ENCODE results near the gene COQ7. TPM values are rescaled to one million over a fixed set of nuclear protein-coding genes. Genes with fewer than 3 reads are reported as not detected.
A peak's percentile ranks its signal among the peaks of the same experiment; 100 is the strongest.

COQ7 gene
- total RNA-seq, 1 experiment from 2014 or later = 21.2 TPM

DNA sequence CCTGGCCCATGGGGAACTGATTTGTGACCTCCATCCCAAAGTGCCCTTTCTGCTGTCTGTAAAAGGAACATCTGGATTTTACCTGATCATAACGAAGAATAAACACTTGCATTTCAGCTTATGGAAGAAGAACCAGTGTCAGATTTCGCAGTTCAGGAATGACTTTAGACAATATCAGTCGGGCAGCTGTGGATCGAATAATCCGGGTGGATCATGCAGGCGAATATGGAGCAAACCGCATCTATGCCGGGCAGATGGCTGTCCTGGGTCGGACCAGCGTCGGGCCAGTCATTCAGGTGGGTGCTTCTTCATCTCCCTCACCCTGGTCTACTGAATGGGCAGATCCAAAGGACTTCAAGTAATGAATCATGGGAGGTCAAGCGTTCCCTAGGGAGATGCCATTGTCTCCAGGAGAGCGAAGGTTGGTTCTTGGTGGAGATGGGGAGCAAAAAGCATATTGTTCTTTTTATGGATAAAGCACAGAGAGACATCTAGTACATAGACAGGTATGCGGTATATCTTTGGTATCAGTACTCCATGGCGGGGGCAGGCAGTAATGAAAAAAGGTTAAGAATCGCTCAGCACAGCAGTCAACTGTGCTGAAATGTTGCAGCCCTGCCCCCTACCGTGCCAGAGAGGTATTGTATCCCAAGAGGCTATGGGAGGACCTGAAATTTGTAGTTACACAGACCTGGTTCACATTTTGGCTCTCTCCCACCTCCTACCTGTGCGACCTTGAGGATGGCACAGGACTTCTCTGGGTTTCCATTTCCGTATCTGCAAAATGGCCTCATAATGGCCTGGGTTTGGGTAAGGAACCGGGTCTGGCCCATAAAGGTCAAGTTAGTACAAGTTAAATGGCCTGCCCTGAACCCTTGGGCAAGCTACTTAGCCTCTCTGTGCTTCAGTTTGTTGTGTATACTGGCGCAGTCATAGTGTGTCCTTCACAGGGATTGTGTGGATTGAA is 4.7 kb downstream of the COQ7 start:
- no peak overlapping the region for H3K27ac ChIP-seq
- H3K4me3 ChIP-seq = no peak overlapping the region
- H3K9me3 ChIP-seq (replicated peaks) = no peaks in the 10 kb centered on the region
- H3K36me3 ChIP-seq = peaks cover 16% of the 10 kb centered on the region
- no peaks in the 10 kb centered on the region for H3K27me3 ChIP-seq (replicated peaks)
- DNase-seq (ENCODE audit: low read depth in 1 of 2, low spot score in 2 of 2) = peak; percentile 22 to 55
- H3K4me1 ChIP-seq (replicated peaks) = 0 out of 2 replicates have a peak, but pooled peaks cover 4% of the 10 kb centered on the region

DNA sequence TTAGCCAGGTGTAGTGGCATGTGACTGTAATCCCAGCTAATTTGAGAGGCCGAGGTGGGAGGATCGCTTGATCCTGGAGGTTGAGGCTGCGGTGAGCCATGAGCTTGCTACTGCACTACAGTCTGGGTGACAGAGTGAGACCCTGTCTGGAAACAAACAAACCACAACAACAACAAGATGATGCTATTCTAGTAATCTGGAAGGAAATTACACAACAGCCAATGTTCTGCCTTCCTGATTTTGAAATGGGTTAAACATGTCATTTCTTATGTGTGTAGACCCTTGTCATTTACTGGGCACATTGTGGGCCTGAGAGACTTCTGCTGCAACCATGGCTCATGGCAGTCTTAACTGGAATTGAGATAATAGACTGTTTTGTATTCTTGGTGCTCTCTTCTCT is 5.9 kb downstream of the COQ7 start:
- no peaks in the 10 kb centered on the region for H3K27me3 ChIP-seq (replicated peaks)
- H3K4me3 ChIP-seq = no peak overlapping the region
- H3K27ac ChIP-seq = no peak overlapping the region
- H3K36me3 ChIP-seq = peaks cover 10% of the 10 kb centered on the region
- H3K9me3 ChIP-seq (replicated peaks) = no peaks in the 10 kb centered on the region
- 0 out of 2 replicates have a peak, but pooled peaks cover under 1% of the 10 kb centered on the region for H3K4me1 ChIP-seq (replicated peaks)
- no peak for DNase-seq (ENCODE audit: low read depth in 1 of 2, low spot score in 2 of 2)

DNA sequence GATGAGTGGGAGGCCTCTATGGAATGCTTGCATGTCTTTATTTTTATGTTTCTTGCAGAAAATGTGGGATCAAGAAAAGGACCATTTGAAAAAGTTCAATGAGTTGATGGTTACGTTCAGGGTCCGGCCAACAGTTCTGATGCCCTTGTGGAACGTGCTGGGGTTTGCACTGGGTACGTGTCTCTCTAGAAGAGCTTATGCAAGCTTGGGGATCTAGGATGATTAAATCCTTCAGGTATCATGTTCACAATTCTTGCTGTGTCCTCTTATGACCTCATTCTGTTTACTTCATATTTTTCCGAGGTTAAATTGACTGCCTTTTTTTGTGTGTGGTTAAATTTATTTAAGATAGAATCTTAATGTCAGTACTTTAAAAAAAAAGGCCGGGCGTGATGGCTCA is 6.4 kb downstream of the COQ7 start:
- H3K9me3 ChIP-seq (replicated peaks) = no peaks in the 10 kb centered on the region
- no peak for DNase-seq (ENCODE audit: low read depth in 1 of 2, low spot score in 2 of 2)
- no peaks in the 10 kb centered on the region for H3K4me1 ChIP-seq (replicated peaks)
- H3K27ac ChIP-seq = no peak overlapping the region
- H3K27me3 ChIP-seq (replicated peaks) = no peaks in the 10 kb centered on the region
- no peak overlapping the region for H3K4me3 ChIP-seq
- H3K36me3 ChIP-seq = peaks cover 10% of the 10 kb centered on the region

DNA sequence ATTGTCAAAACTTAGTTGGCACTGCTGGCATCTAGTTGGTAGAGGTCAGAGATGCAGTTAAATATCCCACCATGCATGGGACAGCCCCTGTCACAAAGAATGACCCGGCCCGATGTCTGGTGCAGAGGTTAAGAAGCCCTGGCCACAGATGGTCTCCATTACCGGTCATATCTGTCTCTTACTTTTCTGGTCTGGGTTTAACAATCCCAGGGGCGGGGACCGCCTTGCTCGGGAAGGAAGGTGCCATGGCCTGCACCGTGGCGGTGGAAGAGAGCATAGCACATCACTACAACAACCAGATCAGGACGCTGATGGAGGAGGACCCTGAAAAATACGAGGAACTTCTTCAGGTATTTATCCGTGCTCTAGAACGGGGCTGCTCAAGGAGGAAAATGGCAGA is 8.1 kb downstream of the COQ7 start:
- Histone ChIP-seq H3K4me3 (no peak overlapping the region), H3K36me3 (peaks cover 10% of the 10 kb centered on the region), H3K27me3 (replicated peaks) (no peaks in the 10 kb centered on the region), H3K4me1 (replicated peaks) (no peaks in the 10 kb centered on the region), H3K27ac (no peak overlapping the region), H3K9me3 (replicated peaks) (no peaks in the 10 kb centered on the region)
- no peak for DNase-seq (ENCODE audit: low read depth in 1 of 2, low spot score in 2 of 2)

DNA sequence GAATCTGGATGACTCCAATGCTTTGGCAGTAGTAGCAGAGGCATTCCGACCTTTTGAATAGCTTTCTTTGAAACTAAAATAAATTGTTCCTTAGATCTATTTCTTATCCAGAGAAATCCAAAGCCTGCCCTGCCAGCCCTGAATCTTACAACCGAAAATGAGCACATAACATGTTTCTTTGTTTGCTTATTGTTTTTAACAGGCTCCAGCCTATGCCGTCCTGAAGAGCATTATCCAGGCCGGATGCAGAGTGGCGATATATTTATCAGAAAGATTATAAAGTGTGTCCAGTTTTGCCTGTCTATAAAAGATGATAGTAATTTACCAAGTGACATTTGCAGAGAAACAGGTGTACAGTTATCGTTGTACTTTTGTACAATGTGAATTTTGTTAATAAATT is 10.5 kb downstream of the COQ7 start:
- Histone ChIP-seq H3K9me3 (replicated peaks) (no peaks in the 10 kb centered on the region), H3K36me3 (no peaks in the 10 kb centered on the region), H3K4me1 (replicated peaks) (no peaks in the 10 kb centered on the region), H3K27me3 (replicated peaks) (no peaks in the 10 kb centered on the region), H3K27ac (no peak overlapping the region), H3K4me3 (no peak overlapping the region)
- no peak for DNase-seq (ENCODE audit: low read depth in 1 of 2, low spot score in 2 of 2)

DNA sequence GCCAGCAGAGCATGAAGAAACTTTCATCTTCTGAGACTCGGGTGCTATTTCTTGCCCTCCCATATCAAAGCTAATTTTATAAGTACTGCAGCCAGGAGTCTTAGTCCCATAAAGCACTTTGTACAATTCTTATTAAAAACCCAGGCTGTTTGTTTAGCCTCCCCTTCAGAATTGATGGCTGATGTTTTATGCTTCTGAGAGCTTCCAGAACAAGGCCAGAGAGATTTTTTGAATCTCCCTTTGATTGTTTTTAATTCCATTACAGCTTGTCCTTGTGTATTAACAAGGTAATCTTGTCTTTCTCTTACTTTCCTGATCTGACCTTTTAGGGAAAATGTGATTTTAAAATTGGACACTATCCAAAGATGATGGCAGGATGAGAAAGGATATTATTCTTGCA is 16.3 kb downstream of the COQ7 start:
- Histone ChIP-seq H3K36me3 (no peaks in the 10 kb centered on the region), H3K27me3 (replicated peaks) (no peaks in the 10 kb centered on the region)
- no peak for DNase-seq (ENCODE audit: low read depth in 1 of 2, low spot score in 2 of 2)

DNA sequence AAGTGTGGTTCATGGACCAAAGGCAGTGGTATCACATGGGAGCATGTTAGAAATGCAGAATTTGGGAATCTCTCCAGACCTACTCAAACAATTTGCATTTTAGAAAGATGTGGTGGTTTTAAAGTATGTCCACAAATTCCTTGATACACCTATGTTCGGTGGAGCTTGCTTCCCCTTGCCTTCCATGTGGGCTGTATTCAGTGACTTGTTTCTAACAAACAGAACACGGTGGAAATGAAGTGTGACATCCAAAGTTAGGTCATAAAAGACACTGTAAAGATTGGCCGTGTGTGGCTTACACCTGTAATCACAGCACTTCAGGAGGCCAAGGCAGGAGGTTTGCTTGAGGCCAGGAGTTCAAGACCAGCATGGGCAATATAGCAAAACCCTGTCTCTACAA is 16.7 kb downstream of the COQ7 start:
- Histone ChIP-seq H3K4me1 (replicated peaks) (peaks cover 7% of the 10 kb centered on the region; the same call in 1 of the 2 replicates), H3K27me3 (replicated peaks) (no peaks in the 10 kb centered on the region), H3K36me3 (no peaks in the 10 kb centered on the region), H3K27ac (no peak overlapping the region), H3K4me3 (no peak overlapping the region), H3K9me3 (replicated peaks) (no peaks in the 10 kb centered on the region)
- DNase-seq (ENCODE audit: low read depth in 1 of 2, low spot score in 2 of 2) = no peak

More for the DNA sequence above, 16.3 kb downstream of the COQ7 start:
- Histone ChIP-seq H3K9me3 (replicated peaks) (no peaks in the 10 kb centered on the region), H3K4me3 (no peak overlapping the region), H3K27ac (no peak overlapping the region), H3K4me1 (replicated peaks) (peaks cover 7% of the 10 kb centered on the region; the same call in 1 of the 2 replicates)

DNA sequence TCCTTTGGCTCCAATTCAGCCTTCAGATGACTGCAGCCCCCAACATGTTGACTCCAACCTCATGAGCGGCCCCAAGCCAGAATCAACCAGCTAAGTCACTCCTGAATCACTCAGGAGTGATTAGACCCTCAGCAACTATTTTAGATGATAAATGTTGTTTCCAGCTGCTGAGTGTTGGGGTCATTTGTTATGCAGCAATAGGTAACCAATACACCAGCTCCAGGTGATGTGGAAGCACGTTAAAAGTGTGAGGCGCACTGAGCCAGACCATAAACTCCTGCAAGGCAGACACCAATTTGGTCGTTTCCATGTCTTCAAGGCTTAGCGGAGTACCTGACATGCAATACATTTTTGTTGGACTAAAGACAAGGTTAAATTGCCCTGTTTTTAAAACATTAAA is 17.5 kb downstream of the COQ7 start:
- no peak for DNase-seq (ENCODE audit: low read depth in 1 of 2, low spot score in 2 of 2)
- Histone ChIP-seq H3K27ac (no peak overlapping the region), H3K36me3 (no peaks in the 10 kb centered on the region), H3K27me3 (replicated peaks) (no peaks in the 10 kb centered on the region), H3K4me1 (replicated peaks) (peaks cover 7% of the 10 kb centered on the region; the same call in 1 of the 2 replicates), H3K9me3 (replicated peaks) (no peaks in the 10 kb centered on the region), H3K4me3 (no peak overlapping the region)

DNA sequence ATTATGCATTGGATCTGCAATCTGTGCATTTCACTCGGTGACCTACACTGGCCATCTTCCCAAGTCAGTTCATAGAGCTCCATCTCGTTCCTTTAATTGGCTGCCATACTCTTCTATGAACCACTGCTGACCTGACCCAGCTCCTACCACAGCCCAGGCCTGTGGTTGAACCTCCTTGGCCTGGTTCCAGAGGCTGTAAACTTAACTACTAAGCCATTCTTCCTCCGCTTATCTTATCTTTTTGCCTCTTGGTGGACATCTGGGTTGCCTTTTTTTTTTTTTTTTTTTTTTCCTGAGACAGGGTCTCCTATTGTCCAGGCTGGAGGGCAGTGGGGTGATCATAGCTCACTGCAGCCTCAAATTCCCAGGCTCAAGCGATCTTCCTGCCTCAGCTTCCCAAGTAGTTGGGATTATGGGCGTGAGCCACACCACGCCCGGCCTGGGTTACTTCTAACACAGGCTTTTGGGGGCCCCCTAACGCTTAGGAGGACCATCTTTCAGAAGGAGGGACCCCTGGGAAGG is 18.3 kb downstream of the COQ7 start:
- no peak overlapping the region for H3K27ac ChIP-seq
- no peaks in the 10 kb centered on the region for H3K27me3 ChIP-seq (replicated peaks)
- H3K36me3 ChIP-seq = no peaks in the 10 kb centered on the region
- no peak overlapping the region for H3K4me3 ChIP-seq
- no peaks in the 10 kb centered on the region for H3K9me3 ChIP-seq (replicated peaks)
- peaks cover 7% of the 10 kb centered on the region; the same call in 1 of the 2 replicates for H3K4me1 ChIP-seq (replicated peaks)
- no peak for DNase-seq (ENCODE audit: low read depth in 1 of 2, low spot score in 2 of 2)

DNA sequence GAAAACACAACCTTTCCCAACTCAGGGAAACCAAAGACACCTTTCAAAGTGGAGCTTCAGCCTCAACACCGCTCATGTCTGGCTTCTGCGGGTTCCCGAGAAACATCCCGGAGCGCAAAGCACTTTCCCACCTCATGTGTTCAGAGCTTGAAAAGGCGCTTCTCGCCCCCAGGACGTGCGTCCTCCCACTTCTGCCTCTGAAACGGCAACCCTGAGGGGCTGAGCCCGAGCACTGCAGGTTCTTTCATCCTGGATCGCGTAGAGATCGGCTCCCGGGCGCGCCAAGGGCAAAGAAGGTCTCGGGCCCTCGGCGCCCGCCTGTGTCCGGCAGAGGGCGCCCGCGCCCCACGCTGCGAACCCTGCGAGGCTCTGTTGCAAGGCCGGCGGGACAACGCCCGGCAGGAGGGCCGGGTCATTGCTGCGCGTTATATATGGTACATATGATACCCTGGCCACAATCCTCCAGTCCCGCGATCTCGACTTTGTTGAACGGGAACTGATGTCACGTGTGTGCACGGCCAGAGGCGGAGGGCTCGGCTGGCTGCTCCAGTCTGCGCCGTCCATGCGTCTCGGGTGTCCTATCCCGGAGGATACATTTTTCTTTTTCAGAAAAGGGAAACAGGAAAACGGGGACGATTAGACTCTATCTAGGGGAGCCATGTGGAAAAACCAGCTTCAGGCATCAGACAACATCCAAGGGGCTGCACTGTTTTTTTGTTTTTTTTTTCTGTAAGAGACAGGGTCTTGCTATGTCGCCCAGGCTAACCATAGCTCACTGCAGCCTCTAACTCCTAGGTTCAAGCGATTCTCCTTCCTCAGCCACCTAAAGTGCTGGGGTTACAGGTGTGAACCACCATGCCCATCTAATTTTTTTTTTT is 19.1 kb downstream of the COQ7 start:
- H3K4me3 ChIP-seq = no peak overlapping the region
- no peak overlapping the region for H3K27ac ChIP-seq
- peak; percentile 75 to 79 for DNase-seq (ENCODE audit: low read depth in 1 of 2, low spot score in 2 of 2)
- H3K9me3 ChIP-seq (replicated peaks) = no peaks in the 10 kb centered on the region
- H3K36me3 ChIP-seq = no peaks in the 10 kb centered on the region
- H3K27me3 ChIP-seq (replicated peaks) = no peaks in the 10 kb centered on the region
- peaks cover 8% of the 10 kb centered on the region for H3K4me1 ChIP-seq (replicated peaks)

DNA sequence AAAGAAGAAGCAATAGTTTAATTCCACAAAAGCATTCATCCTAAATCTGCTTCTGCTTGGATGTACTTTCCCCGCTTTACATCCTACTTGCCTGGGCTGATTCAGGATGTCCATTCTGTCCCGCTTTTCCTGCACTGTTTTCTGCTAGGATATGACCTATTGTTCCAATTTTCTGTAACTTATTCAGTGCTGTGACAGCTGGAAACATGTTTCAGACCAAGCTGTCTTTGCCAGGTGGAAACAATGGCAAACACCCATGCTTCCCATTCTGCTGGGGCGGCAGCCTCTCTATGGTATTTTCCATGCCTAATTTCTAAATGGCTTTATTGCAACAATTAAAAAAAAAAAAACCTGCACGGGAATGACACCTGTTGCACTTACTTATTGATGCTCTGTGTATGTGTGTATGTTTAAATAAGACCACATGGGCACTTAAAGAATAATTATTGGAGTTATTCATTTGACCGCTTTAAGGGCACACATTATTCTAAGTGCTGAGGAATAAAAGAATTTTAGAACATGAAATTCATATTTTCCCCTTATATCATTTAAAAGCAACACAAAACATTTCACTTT is 21.0 kb downstream of the COQ7 start:
- Histone ChIP-seq H3K27ac (no peak overlapping the region), H3K36me3 (no peaks in the 10 kb centered on the region), H3K4me1 (replicated peaks) (peaks cover 24% of the 10 kb centered on the region), H3K9me3 (replicated peaks) (no peaks in the 10 kb centered on the region), H3K27me3 (replicated peaks) (no peaks in the 10 kb centered on the region), H3K4me3 (no peak overlapping the region)
- no peak for DNase-seq (ENCODE audit: low read depth in 1 of 2, low spot score in 2 of 2)

DNA sequence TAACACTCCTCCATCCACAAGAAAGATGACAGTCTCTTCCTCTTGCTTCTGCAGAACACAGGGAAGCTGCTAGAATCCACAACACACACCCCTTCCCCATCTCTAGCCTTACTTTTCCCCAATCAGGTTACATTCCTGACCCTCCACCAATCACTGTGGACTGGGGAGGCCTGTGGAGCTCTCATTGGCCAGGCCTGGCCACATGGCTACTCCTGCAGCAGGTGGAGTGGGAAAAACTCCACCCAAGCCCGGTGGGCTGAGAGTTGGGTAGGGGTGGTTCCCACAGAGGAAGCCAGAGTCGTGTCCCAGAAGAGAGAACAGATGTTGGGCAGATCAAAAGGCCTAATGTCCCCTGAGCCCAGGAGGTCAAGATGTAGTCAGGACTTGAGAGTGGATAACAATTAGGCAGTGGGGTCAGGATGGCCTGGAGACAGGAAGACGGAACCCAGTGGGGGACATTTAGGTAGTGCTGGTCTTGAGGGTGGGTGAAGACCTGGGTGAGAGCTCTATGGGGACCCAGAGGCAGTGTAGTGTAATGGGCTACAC is 22.1 kb downstream of the COQ7 start:
- H3K36me3 ChIP-seq = no peaks in the 10 kb centered on the region
- no peaks in the 10 kb centered on the region for H3K27me3 ChIP-seq (replicated peaks)
- H3K27ac ChIP-seq = no peak overlapping the region
- H3K4me1 ChIP-seq (replicated peaks) = peaks cover 27% of the 10 kb centered on the region
- H3K9me3 ChIP-seq (replicated peaks) = no peaks in the 10 kb centered on the region
- H3K4me3 ChIP-seq = no peak overlapping the region
- no peak for DNase-seq (ENCODE audit: low read depth in 1 of 2, low spot score in 2 of 2)

DNA sequence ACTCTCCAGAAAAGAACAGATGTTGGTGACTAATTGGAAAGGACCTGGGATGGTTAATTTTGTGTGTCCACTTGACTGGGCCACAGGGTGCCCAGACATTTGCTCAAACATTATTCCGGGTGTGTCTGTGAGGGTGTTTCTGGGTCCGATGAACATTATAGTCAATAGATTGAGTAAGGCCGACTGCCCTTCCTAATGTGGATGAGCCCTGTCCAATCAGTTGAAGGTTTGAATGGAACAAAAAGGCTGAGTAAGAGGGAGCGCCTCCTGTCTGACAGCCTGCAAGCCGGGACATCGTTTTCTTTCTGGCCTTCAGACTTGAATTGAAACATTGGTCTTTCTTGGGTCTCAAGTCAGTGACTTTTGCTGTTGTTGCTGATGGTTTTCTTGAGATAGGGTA is 23.5 kb downstream of the COQ7 start:
- H3K27me3 ChIP-seq (replicated peaks) = no peaks in the 10 kb centered on the region
- H3K36me3 ChIP-seq = no peaks in the 10 kb centered on the region
- DNase-seq (ENCODE audit: low read depth in 1 of 2, low spot score in 2 of 2) = no peak
- no peak overlapping the region for H3K27ac ChIP-seq
- no peaks in the 10 kb centered on the region for H3K9me3 ChIP-seq (replicated peaks)
- H3K4me1 ChIP-seq (replicated peaks) = peaks cover 39% of the 10 kb centered on the region
- no peak overlapping the region for H3K4me3 ChIP-seq

Measured in SJSA1 (cell line).